ENCODE results near the gene SLCO1B3. TPM values are rescaled to one million over a fixed set of nuclear protein-coding genes. Genes with fewer than 3 reads are reported as not detected.

The SLCO1B3 gene
- total RNA-seq, 1 experiment from 2014 or later: not detected

GRCh38 chr12:20917819-20918218 is 107.3 kb downstream of the SLCO1B3 start:
- no peak overlapping the region for H3K9ac ChIP-seq (ENCODE audit: low read length)
- H3K4me3 ChIP-seq (ENCODE audit: low read length): no peak overlapping the region
- no peaks in the 10 kb centered on the region for H3K27me3 ChIP-seq (ENCODE audit: low read length)
- H3K36me3 ChIP-seq (ENCODE audit: insufficient read depth, low read length): no peaks in the 10 kb centered on the region
- DNase-seq: no peak
- no peaks in the 10 kb centered on the region for H3K9me2 ChIP-seq (replicated peaks; ENCODE audit: insufficient read depth, low read length)
- H2AFZ ChIP-seq (ENCODE audit: low read length): no peak overlapping the region
- H3K9me3 ChIP-seq (ENCODE audit: low read length): no peaks in the 10 kb centered on the region; the same call in 1 of the 2 replicates
- H3K27ac ChIP-seq (ENCODE audit: low read length): no peak overlapping the region
- H3K79me2 ChIP-seq (ENCODE audit: low read length): no peaks in the 10 kb centered on the region
- H4K20me1 ChIP-seq (ENCODE audit: insufficient read depth, low read depth, low read length): no peaks in the 10 kb centered on the region
- H3K4me2 ChIP-seq (ENCODE audit: low read depth, low read length, poor library complexity, severe bottlenecking): no peak overlapping the region
- no peaks in the 10 kb centered on the region for H3K4me1 ChIP-seq (ENCODE audit: low read length)

GRCh38 chr12:20931894-20932293 is 121.4 kb downstream of the SLCO1B3 start:
- Histone ChIP-seq H3K27ac (ENCODE audit: low read length) (no peak overlapping the region), H4K20me1 (ENCODE audit: insufficient read depth, low read depth, low read length) (no peaks in the 10 kb centered on the region), H3K9me2 (replicated peaks; ENCODE audit: insufficient read depth, low read length) (no peaks in the 10 kb centered on the region), H3K4me2 (ENCODE audit: low read depth, low read length, poor library complexity, severe bottlenecking) (no peak overlapping the region), H3K4me3 (ENCODE audit: low read length) (no peak overlapping the region), H3K4me1 (ENCODE audit: low read length) (no peaks in the 10 kb centered on the region), H3K36me3 (ENCODE audit: insufficient read depth, low read length) (no peaks in the 10 kb centered on the region), H3K9me3 (ENCODE audit: low read length) (peaks cover 11% of the 10 kb centered on the region; the same call in 1 of the 2 replicates), H3K27me3 (ENCODE audit: low read length) (no peaks in the 10 kb centered on the region), H2AFZ (ENCODE audit: low read length) (no peak overlapping the region), H3K9ac (ENCODE audit: low read length) (no peak overlapping the region), H3K79me2 (ENCODE audit: low read length) (no peaks in the 10 kb centered on the region)
- DNase-seq: no peak

- Histone ChIP-seq H3K9me3 (ENCODE audit: low read length) (no peaks in the 10 kb centered on the region), H3K9ac (ENCODE audit: low read length) (no peak overlapping the region), H3K27ac (ENCODE audit: low read length) (no peak overlapping the region), H4K20me1 (ENCODE audit: insufficient read depth, low read depth, low read length) (no peaks in the 10 kb centered on the region), H3K4me1 (ENCODE audit: low read length) (no peaks in the 10 kb centered on the region), H3K4me3 (ENCODE audit: low read length) (no peak overlapping the region), H3K4me2 (ENCODE audit: low read depth, low read length, poor library complexity, severe bottlenecking) (no peak overlapping the region), H3K79me2 (ENCODE audit: low read length) (no peaks in the 10 kb centered on the region), H3K27me3 (ENCODE audit: low read length) (no peaks in the 10 kb centered on the region), H2AFZ (ENCODE audit: low read length) (no peak overlapping the region), H3K36me3 (ENCODE audit: insufficient read depth, low read length) (no peaks in the 10 kb centered on the region), H3K9me2 (replicated peaks; ENCODE audit: insufficient read depth, low read length) (no peaks in the 10 kb centered on the region)
- DNase-seq: peak; percentile 79
Measured at GRCh38 chr12:20946732-20947131, 136.2 kb downstream of the SLCO1B3 start.

- peak; percentile 79 for DNase-seq
Measured at GRCh38 chr12:20950248-20950647, 139.7 kb downstream of the SLCO1B3 start.

GRCh38 chr12:20963303-20963702 is 152.8 kb downstream of the SLCO1B3 start:
- Histone ChIP-seq H3K27me3 (ENCODE audit: low read length) (no peaks in the 10 kb centered on the region), H3K27ac (ENCODE audit: low read length) (no peak overlapping the region), H3K9me3 (ENCODE audit: low read length) (no peaks in the 10 kb centered on the region; the same call in 1 of the 2 replicates), H3K79me2 (ENCODE audit: low read length) (no peaks in the 10 kb centered on the region), H3K4me1 (ENCODE audit: low read length) (no peaks in the 10 kb centered on the region), H3K9ac (ENCODE audit: low read length) (no peak overlapping the region), H4K20me1 (ENCODE audit: insufficient read depth, low read depth, low read length) (no peaks in the 10 kb centered on the region), H3K4me3 (ENCODE audit: low read length) (no peak overlapping the region), H3K9me2 (replicated peaks; ENCODE audit: insufficient read depth, low read length) (no peaks in the 10 kb centered on the region), H3K4me2 (ENCODE audit: low read depth, low read length, poor library complexity, severe bottlenecking) (no peak overlapping the region), H2AFZ (ENCODE audit: low read length) (no peak overlapping the region), H3K36me3 (ENCODE audit: insufficient read depth, low read length) (no peaks in the 10 kb centered on the region)
- DNase-seq: no peak

More at GRCh38 chr12:20950248-20950647, 139.7 kb downstream of the SLCO1B3 start:
- H3K9ac ChIP-seq (ENCODE audit: low read length): no peak overlapping the region
- H3K27ac ChIP-seq (ENCODE audit: low read length): no peak overlapping the region
- no peak overlapping the region for H2AFZ ChIP-seq (ENCODE audit: low read length)
- H3K4me3 ChIP-seq (ENCODE audit: low read length): no peak overlapping the region
- no peak overlapping the region for H3K4me2 ChIP-seq (ENCODE audit: low read depth, low read length, poor library complexity, severe bottlenecking)
- no peaks in the 10 kb centered on the region for H3K36me3 ChIP-seq (ENCODE audit: insufficient read depth, low read length)
- H3K79me2 ChIP-seq (ENCODE audit: low read length): no peaks in the 10 kb centered on the region
- H3K9me3 ChIP-seq (ENCODE audit: low read length): no peaks in the 10 kb centered on the region
- H3K4me1 ChIP-seq (ENCODE audit: low read length): no peaks in the 10 kb centered on the region
- no peaks in the 10 kb centered on the region for H3K27me3 ChIP-seq (ENCODE audit: low read length)
- H3K9me2 ChIP-seq (replicated peaks; ENCODE audit: insufficient read depth, low read length): no peaks in the 10 kb centered on the region
- H4K20me1 ChIP-seq (ENCODE audit: insufficient read depth, low read depth, low read length): no peaks in the 10 kb centered on the region

GRCh38 chr12:20963762-20964161 is 153.3 kb downstream of the SLCO1B3 start:
- Histone ChIP-seq H3K27me3 (ENCODE audit: low read length) (no peaks in the 10 kb centered on the region), H3K79me2 (ENCODE audit: low read length) (no peaks in the 10 kb centered on the region), H3K36me3 (ENCODE audit: insufficient read depth, low read length) (no peaks in the 10 kb centered on the region), H3K4me2 (ENCODE audit: low read depth, low read length, poor library complexity, severe bottlenecking) (no peak overlapping the region), H3K27ac (ENCODE audit: low read length) (no peak overlapping the region), H3K9me3 (ENCODE audit: low read length) (no peaks in the 10 kb centered on the region; the same call in 1 of the 2 replicates), H2AFZ (ENCODE audit: low read length) (no peak overlapping the region), H3K4me1 (ENCODE audit: low read length) (no peaks in the 10 kb centered on the region), H3K4me3 (ENCODE audit: low read length) (no peak overlapping the region), H3K9ac (ENCODE audit: low read length) (no peak overlapping the region), H4K20me1 (ENCODE audit: insufficient read depth, low read depth, low read length) (no peaks in the 10 kb centered on the region), H3K9me2 (replicated peaks; ENCODE audit: insufficient read depth, low read length) (no peaks in the 10 kb centered on the region)
- DNase-seq: no peak

Small RNA genes within 50 kb of the gene (small RNA-seq; reads per million reads assigned to genes)
- gene AC011604.1: not detected

Other genes with a start within 250 kb of the SLCO1B3 start
- gene SLCO1C1, start 115.4 kb upstream of the SLCO1B3 start, total RNA-seq (2014; rRNA removed; shearing (Covaris generic); ENCODE audit: low replicate concordance): not detected in 2 replicates